ENCODE results near the gene STAT4. TPM values are rescaled to one million over a fixed set of nuclear protein-coding genes. Genes with fewer than 3 reads are reported as not detected.

Gene STAT4
- total RNA-seq, 1 donor from 2014 or later, result 89.9 TPM

- intact Hi-C loops (cut with micrococcal nuclease), result loop anchor here (1.0 to 5.0 kb wide), 9 partner anchors 131 to 1579 kb away; partner anchors contain the start of genes ASNSD1, MFSD6, NAB1 and NABP1
Observed at GRCh38 chr2:191020221-191020741, 130.5 kb downstream of the STAT4 start.

- intact Hi-C loops (cut with micrococcal nuclease), result loop anchor here (10.0 kb wide), 1 partner anchor 705 kb away; the partner anchor contains the start of gene HIBCH
Observed at GRCh38 chr2:191019376-191019775, 131.4 kb downstream of the STAT4 start.

- intact Hi-C loops (cut with micrococcal nuclease), result loop anchor here (10.0 kb wide), 1 partner anchor 704 kb away; the partner anchor contains the start of gene HIBCH
Observed at GRCh38 chr2:191018643-191019119, 132.1 kb downstream of the STAT4 start.

- intact Hi-C loops (cut with micrococcal nuclease), result loop anchor here (10.0 kb wide), 1 partner anchor 703 kb away; the partner anchor contains the start of gene HIBCH
Observed at GRCh38 chr2:191018048-191018447, 132.7 kb downstream of the STAT4 start.

GRCh38 chr2:191015831-191016230 is 135.0 kb downstream of the STAT4 start:
- intact Hi-C loops (cut with micrococcal nuclease), result loop anchor here (2.0 to 10.0 kb wide), 2 partner anchors 481 to 701 kb away; partner anchors contain the start of genes HIBCH and NEMP2

GRCh38 chr2:191015239-191015638 is 135.6 kb downstream of the STAT4 start:
- intact Hi-C loops (cut with micrococcal nuclease), result loop anchor here (2.0 to 10.0 kb wide), 2 partner anchors 480 to 700 kb away; partner anchors contain the start of genes HIBCH and NEMP2

- intact Hi-C loops (cut with micrococcal nuclease), result loop anchor here (1.0 to 10.0 kb wide), 9 partner anchors 9 to 1252 kb away; partner anchors contain the start of genes HIBCH, NABP1, NEMP2 and OSGEPL1
Observed at GRCh38 chr2:191014653-191015020, 136.2 kb downstream of the STAT4 start.

- intact Hi-C loops (cut with micrococcal nuclease), result loop anchor here (1.0 to 10.0 kb wide), 10 partner anchors 9 to 1252 kb away; partner anchors contain the start of genes HIBCH, NABP1, NEMP2 and OSGEPL1
Observed at GRCh38 chr2:191013932-191014652, 136.7 kb downstream of the STAT4 start, which contains the start of gene STAT1. Gene STAT1, minus strand, starts transcription at chr2:191014171. Its CDS starts 4,168 bp downstream, at chr2:191010003.

GRCh38 chr2:191013682-191013931 is 137.2 kb downstream of the STAT4 start:
- intact Hi-C loops (cut with micrococcal nuclease), result loop anchor here (1.0 to 10.0 kb wide), 4 partner anchors 25 to 1251 kb away; partner anchors contain the start of genes HIBCH and OSGEPL1

- intact Hi-C loops (cut with micrococcal nuclease), result loop anchor here (1.0 to 10.0 kb wide), 4 partner anchors 25 to 1251 kb away; partner anchors contain the start of genes HIBCH and OSGEPL1
Observed at GRCh38 chr2:191012845-191013681, 137.7 kb downstream of the STAT4 start.

- intact Hi-C loops (cut with micrococcal nuclease), result loop anchor here (5.0 to 10.0 kb wide), 3 partner anchors 50 to 1250 kb away; partner anchors contain the start of genes HIBCH and OSGEPL1
Observed at GRCh38 chr2:191012346-191012745, 138.4 kb downstream of the STAT4 start.

- intact Hi-C loops (cut with micrococcal nuclease), result loop anchor here (1.0 to 10.0 kb wide), 5 partner anchors 11 to 1249 kb away; partner anchors contain the start of genes HIBCH and OSGEPL1
Observed at GRCh38 chr2:191010887-191011885, 139.6 kb downstream of the STAT4 start.

- intact Hi-C loops (cut with micrococcal nuclease), result loop anchor here (2.0 to 10.0 kb wide), 4 partner anchors 13 to 1247 kb away; partner anchors contain the start of genes HIBCH and OSGEPL1
Observed at GRCh38 chr2:191009541-191010374, 141.0 kb downstream of the STAT4 start.

- intact Hi-C loops (cut with micrococcal nuclease), result no loop called here
Observed at GRCh38 chr2:191008286-191008685, 142.5 kb downstream of the STAT4 start.

GRCh38 chr2:191006997-191007783 is 143.6 kb downstream of the STAT4 start:
- intact Hi-C loops (cut with micrococcal nuclease), result no loop called here

GRCh38 chr2:191006297-191006696 is 144.5 kb downstream of the STAT4 start:
- intact Hi-C loops (cut with micrococcal nuclease), result no loop called here

- intact Hi-C loops (cut with micrococcal nuclease), result loop anchor here (1.0 kb wide), 1 partner anchor 21 kb away; no protein-coding TSS in a partner anchor
Observed at GRCh38 chr2:191003405-191004309, 147.1 kb downstream of the STAT4 start.
